GM13977 (cell line): ENCODE results near the gene DGKG.

Experiments
- DNase-seq: peaks from one replicate; pipeline ENCODE4 v3.0.0; 2012; ENCODE audit warnings: low spot score
- CTCF ChIP-seq: IDR thresholded peaks from 2 replicates; pipeline ENCODE4 v1.5.1; 2012; ENCODE audit warnings: mild to moderate bottlenecking, control low read depth; ENCODE audit not compliant: insufficient read depth; ENCODE audit errors: extremely low read depth, missing control alignments
- in situ Hi-C: fragments of 300-500 bp; cut with MboI; formaldehyde crosslinking; loops from one replicate; pipeline ENCODE4 v1.12.0; 2022; ENCODE audit warnings: low sequenced_read_pairs, low pct_unique_long_range_greater_than_20kb, mixed read lengths, inconsistent platforms; ENCODE audit not compliant: unreplicated experiment

Gene DGKG

DNA sequence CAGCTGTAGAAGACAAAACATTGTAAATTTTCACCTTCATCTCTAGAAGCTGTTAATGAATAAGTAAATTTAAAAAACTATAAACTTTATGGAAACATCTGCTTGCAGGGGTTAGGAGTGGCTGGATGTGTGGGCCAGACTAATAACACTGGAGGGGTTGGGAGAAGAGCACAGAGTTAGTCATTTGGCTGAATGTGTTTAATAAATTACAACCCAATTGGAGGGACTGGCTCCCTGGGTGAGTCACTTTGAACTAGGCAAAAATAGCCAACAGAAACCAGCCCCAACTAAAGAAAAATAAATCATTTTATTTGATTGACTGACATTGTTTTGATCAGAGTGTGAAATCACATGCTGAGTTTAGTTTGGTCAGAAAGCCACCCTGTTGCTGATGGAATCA is 21.8 kb downstream of the DGKG start:
- no peak for DNase-seq
- in situ Hi-C loops = no loop called here
- no peak for TF ChIP-seq CTCF

DNA sequence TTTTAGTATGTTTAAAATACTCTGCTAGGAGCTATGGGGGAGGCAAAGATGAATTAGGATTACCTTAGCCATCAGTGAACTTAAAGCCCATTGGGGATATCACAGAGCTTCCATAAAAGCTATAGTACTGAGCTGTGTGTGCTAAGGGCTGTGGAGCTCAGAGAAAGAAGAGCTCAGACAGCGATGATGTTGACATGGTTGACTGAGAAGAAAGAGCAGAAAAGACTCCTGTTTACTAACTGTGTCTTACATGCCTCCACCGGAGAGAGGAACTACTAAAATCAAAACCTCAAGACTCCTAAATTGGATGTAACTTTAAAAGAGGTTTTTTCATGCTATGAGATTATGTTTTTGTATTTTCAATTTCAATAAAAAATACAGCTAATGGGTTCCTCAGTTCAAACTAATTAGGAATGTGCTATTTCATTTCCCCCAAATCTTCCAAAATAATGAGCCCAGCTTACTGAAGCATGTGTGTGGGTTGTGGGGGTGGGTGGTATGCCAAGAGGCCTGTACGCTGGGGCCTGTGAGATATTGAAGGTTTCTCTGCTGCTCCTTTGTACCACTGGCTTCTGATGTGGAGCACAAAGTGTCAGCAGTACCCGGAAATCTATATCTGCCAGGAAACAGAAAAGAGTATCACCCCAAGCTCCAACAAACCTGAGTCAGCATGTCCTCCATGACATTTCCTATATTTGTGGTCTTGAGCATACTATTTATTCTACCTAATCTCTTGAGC is 22.7 kb downstream of the DGKG start:
- DNase-seq = no peak
- TF ChIP-seq CTCF = no peak
- in situ Hi-C loops = no loop called here

DNA sequence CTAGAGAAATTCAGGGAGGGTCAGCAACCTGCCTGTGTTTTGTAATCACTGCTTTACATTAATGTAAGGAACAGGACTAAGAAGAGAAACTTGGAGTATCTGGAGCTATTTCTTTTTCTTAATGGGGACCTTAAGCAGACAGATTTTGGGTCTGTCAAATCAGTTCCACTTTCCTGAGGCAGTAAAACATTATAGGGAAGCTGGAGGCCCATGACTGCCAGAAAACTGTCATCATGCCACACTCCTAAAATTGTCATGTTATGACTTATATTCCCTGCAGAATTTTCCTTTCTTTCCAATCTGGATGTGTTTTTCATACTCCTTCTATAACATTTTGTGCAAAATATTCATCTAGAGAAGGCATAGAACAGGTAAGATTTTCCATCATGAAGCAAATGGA is 28.8 kb downstream of the DGKG start:
- no peak for DNase-seq
- in situ Hi-C loops = no loop called here
- TF ChIP-seq CTCF = no peak

- no peak for TF ChIP-seq CTCF
- in situ Hi-C loops = no loop called here
- peak; percentile 47 for DNase-seq
Measured at GRCh38 chr3:186330772-186331460, 31.1 kb downstream of the DGKG start.

GRCh38 chr3:186329589-186329988 is 32.4 kb downstream of the DGKG start:
- no peak for TF ChIP-seq CTCF
- no peak for DNase-seq
- in situ Hi-C loops = no loop called here

- no peak for TF ChIP-seq CTCF
- in situ Hi-C loops = no loop called here
- DNase-seq = no peak
Measured at GRCh38 chr3:186327912-186328487, 34.0 kb downstream of the DGKG start.
